Stromal cell of bone marrow (primary cell): ENCODE results near the gene HDC.

ENCODE experiments used
- DNase-seq: peaks from one replicate; pipeline ENCODE4 v3.0.0-alpha.2; 2012; ENCODE audit warnings: low read depth

Gene HDC, protein sequence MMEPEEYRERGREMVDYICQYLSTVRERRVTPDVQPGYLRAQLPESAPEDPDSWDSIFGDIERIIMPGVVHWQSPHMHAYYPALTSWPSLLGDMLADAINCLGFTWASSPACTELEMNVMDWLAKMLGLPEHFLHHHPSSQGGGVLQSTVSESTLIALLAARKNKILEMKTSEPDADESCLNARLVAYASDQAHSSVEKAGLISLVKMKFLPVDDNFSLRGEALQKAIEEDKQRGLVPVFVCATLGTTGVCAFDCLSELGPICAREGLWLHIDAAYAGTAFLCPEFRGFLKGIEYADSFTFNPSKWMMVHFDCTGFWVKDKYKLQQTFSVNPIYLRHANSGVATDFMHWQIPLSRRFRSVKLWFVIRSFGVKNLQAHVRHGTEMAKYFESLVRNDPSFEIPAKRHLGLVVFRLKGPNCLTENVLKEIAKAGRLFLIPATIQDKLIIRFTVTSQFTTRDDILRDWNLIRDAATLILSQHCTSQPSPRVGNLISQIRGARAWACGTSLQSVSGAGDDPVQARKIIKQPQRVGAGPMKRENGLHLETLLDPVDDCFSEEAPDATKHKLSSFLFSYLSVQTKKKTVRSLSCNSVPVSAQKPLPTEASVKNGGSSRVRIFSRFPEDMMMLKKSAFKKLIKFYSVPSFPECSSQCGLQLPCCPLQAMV

DNA sequence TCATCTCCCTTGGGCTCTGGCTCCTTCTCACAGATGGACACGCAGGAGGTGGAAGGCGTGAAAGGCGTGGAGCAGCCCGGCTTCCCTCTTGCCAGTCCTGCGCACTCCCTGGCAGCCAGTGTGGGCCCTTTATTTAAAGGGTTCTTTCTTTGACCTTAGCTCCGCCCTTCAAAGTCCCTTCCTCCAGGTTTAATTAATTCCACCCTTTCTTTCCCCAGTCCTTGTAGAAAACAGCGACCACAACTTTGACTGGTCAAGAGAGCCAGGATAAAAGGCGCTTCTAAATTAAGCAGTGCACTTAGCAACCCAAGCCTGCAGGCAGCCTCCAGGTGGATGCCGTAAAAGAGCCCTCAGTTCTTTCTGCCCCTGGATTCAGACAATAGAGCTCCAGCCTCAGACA, at the start of gene HDC:
Gene HDC (minus strand): TSS at position 107 of the 400 bp plus-strand sequence. CDS start 103 bp downstream, at position 4.
- no peak for DNase-seq

DNA sequence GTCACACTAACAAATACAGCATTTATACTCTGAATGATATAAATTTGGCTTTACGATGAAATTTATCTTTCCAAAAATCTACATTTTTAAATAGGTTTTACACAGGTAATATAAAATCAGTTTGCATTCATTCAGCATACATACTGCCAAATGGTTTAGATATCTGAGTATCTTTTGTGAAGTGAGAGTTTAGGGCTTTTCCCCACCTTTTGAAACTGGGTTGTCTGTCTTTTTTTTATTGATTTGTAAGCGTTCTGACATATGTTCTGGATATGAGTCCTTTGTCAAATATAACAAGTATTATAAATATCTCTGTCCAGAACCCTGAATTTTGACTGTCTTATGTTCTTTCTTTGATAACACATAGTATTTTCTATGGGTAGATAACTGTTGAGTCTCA, 47.1 kb upstream of the HDC start:
- no peak for DNase-seq

DNA sequence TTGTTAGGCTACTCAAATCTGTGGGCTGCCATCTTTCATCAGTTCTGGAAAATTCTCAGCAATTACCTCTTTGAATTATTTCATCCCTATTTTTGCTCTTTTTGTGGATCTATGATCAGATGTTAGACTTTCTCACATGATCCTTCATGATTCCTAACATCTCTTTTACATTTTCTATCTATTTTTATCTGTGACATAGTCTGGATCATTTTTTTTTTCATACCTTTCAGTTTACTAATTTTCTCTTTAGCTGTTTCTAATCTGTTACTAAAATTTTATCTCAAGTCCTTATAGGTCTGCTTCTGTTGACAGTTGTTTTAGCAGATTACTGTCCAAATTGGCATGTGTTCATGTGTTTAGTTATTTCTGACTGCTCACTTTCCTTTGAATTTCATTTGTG, 42.3 kb upstream of the HDC start:
- no peak for DNase-seq

DNA sequence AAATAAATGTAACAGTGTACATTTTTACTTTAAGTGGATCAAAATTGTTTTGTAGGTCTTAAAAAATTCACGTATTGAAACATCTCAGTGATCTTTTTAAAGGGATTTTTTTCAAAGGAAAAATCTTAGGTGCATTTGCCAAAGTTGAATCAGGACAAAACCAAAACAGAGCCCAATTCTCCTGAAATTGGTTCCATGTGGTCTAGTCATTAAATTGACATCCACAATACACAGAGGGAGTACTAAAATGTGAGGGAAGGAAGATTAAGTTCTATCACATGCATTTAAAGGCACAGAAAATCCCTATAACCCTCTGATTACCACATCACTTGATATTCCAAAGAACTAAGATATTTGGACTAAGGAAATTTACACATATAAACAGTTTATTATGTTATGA, 39.3 kb upstream of the HDC start:
- DNase-seq, result peak; percentile 34

DNA sequence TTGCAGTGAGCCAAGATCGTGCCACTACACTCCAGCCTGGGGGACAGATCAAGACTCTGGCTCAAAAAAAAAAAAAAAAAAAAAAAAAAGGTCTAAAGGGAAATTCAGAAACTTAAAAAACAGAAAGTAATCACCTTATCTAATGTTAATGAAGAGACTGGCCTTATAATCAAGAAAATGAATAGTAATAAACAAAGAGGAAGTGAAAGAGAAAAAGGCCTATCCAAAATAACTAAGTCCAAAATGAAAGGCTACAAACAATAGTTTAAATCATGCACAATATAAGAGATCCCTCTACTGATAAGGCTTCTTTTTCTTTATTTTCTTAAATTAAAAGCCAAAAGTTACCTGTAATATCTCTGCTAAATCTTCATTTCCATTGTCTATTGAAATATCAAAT, 37.1 kb upstream of the HDC start:
- no peak for DNase-seq

DNA sequence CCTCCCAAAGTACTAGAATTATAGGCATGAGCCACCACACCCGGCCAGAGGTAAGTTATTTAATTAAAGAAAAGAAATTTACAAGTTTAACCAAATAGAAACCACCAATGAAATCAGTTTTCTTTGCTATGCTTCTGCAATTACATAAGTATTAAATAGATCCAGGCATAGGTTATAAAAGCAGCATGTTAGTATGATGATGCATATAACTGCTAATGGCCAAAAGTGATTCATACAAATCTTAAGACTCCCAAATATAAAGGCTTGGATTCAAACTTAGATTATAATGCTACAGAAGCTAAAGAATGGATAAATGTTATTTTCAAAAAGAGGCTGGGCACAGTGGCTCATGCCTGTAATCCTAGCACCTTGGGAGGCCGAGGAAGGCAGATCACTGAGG, 32.8 kb upstream of the HDC start:
- peak; percentile 18 for DNase-seq

DNA sequence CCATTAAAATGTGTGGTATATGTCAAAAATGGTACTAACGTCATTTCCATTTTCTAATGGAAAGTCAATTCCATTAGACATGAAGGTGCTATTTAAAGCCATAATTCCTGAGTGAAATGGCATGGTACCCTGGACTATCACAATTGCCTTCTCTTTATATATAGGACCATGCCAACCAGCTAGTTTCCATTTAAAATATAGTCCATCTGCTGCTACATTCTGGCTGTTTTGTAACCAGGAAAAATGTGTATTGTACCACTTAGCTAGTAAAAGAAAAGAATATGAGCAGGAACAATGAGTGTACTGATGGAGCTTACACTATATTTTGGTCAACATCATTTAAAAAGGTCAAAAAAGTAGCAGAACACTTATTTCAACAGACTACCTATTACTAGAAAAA, 30.4 kb upstream of the HDC start:
- DNase-seq, result no peak

DNA sequence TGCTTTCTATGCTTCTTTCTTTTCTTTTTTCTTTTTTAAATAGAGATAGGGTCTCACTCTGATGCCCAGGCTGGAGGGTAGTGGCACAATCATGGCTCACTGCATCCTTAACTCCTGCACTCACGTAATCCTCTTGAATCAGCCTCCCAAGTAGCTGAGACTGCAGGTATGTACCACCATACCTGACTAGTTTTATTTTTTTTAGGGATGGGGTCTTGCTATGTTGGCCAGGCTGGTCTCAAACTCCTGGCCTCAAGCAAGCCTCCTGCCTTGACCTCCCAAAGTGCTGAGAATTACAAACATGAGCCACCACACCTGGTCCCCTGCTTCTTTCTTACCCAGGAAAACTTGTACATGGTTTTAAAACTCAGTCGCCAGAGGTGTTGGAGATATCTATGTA, 24.2 kb upstream of the HDC start:
- no peak for DNase-seq

DNA sequence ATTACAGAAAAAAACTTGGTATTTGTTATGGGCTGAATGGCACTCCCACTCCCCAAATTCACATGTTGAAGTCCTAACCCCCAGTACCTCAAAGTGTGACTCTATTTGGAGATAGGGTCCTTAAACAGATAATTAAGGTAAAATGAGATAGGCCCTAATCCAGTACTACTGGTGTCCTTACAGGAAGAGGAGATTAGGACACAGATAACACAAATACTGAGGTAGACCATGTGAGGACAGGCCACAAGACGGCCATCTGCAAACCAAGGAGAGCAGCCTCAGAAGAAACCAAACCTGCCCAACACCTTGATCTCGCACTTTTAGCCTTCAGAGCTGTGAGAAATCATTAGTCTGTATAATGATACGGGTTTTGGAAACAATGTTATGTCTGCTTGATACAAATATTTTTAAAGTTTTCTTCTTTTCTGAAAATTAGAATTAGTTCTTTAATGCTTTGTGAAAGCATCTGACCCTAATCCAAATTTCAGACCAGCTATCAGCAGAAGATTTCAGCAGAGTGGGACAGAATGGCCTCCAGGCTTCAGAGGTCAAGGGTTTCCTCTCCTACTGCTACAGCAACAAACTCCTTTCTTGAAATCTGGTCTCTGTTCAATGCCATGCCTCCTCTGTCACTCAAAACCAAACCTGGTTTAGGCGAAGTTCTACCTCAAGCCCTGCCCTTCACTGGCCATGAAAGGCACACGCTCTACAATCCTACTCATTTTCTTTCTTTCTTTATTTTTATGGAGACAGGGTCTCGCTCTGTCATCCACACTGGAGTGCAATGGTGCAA, 22.0 kb upstream of the HDC start:
- no peak for DNase-seq

DNA sequence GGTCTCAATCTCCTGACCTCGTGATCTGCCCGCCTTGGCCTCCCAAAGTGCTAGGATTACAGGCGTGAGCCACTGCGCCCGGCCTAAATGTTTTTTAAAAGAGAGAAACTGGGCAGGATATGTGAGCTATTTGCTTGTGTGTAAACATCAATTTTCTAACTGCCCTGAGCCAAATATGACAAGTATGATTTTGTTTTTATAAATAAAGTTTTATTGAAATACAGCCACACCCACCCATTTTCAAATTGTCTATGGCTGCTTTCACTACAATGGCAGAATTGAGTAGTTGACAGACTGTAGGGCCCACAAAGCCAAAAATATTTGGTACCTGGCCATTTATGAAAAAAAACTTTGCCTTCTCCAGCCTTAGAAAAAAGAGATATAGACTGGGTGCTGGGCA, 15.9 kb upstream of the HDC start:
- DNase-seq, result no peak

DNA sequence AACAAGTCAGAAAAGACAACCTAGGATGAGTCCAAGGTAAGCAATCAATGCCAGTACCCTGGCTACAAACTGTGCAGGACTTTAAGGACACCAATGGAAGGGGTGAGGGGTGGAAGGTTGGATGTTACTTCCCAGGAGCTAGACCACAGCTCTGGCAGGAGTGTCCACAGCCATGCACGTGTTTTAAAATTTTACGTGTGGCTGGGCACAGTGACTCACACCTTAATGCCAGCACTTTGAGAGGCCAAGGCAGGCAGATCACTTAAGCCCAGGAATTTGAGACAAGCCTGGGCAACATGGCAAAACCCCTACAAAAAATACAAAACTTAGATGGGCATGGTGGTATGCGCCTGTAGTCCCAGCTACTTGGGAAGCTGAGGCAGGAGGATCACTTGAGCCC, 14.7 kb upstream of the HDC start:
- DNase-seq, result no peak

DNA sequence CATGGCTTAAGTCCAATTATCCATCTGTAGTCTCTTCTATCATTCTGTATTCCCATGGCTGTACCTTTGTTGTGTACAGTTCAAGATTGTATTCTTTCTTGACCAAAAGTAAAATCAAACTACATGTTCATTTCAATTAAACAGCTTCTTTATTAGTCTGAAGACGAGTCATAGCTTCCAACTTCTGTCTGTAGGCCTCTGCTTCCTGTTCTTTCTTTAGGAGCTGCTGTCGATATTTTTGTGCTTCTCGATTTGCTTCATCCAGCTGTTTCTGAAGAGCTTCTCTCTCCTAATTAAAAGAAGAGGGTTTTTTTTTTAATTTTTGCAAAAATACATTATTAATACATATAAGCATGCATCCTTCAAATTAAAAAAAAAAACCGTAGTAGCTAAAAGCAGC, 13.0 kb upstream of the HDC start:
- no peak for DNase-seq

DNA sequence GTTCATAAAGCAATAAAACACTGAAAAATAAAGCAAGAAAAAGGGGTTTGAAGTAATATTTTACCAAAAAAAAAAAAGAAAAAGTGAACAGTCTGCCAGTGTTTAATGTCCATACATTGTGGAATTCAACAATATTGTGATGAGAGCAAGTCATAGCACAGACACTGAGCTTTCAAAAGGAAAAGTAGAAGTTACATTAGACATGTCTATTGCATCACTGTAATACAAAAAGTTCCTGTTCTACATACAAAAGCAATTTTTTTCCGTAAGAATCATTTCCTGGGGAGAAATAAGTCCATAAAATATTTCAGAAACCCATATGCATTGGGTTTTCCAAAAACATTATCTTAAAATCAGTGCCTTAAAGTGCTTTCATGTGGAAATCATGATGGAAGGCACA, 11.8 kb upstream of the HDC start:
- no peak for DNase-seq

DNA sequence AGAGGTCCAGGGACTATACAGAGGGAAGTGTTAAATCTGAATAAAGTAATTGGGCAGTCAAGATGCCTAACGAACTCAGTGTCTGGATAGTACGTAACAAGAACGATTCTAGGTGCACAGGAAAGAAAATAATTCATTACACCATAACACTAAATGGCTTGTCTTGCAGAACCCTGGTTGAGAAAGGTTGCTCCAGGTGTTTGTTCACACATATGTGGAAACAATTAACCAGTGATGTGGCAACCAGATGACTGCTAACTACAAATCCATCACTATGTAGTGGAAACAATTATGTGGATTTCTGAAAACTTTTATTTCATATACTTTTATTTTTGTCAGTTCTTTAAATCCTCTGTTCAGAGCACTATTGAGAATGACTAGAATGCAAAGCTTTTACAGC, 10.4 kb upstream of the HDC start:
- DNase-seq, result no peak

DNA sequence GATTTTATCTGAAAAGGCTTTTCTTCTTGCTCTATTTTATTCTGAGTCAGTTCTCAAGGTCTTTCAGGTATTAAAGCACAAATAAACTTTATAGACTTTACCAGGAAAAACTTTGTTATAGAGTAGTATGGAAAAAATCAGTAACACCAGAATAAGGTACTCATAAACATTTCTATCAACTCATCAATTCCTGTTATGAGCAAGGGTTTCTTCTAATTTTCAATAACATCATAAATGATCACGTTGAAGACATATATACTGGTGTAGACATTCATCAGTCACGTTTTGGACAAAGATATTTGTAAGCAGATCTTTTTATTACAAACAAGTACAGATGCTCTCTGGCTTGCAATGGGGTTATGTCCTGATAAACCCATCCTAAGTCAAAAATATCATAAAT, 9.6 kb upstream of the HDC start:
- DNase-seq, result no peak

DNA sequence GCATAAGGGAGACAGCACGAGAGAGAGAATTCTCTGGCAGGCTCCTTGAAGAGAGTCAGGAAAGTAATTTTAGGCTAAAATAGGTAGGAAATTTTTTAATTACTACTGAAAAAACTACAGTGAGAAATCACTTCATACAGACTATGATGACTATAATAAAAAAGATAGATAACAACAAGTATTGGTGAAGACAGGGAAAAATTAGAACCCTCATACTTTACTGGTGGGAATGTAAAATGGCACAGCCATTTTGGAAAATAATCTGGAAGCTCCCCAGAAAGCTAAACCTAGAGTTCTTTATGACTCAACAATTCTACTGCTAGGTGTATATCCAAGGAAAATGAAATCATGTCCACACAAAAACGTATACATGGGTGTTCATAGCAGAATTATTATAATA, 2.1 kb upstream of the HDC start:
- no peak for DNase-seq

DNA sequence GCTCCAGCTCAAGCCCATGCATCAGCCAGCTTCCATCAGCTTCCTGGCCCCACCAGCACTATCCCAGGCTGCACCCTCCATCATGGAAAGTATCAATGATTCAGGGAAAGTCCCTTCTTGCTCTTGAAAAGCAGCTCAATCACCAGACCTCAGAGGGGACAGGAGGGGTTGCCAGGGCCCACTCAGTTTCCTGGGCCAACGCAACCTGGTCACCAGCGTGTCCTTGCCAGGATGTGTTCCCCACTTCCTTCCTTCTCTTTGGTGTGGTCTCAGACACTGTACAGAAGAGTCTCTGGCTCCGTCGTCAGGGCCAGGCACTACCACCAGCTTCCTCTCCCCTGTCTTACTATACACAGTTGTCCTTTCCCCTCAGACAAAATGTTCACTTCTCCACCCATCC, 3.0 kb downstream of the HDC start:
- DNase-seq, result no peak

DNA sequence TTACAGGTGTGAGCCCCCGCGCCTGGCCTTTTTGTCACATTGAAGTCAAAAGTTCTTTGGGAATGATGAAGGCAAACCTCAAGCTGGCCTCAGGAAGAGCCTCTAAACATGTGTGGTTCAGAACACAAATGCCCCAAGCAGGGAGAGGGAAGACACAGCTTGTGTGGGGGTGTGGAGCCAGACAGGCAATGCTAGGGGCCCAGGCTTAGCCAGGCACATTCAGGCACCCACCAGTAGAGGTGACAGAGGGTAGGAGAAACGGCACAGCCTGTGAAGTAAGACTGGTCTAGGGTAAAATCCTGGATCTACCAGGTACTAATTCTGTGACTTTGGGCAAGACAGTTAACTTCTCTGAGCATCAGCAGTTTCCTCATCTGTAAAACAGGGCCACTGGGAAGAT, 3.5 kb downstream of the HDC start:
- no peak for DNase-seq

DNA sequence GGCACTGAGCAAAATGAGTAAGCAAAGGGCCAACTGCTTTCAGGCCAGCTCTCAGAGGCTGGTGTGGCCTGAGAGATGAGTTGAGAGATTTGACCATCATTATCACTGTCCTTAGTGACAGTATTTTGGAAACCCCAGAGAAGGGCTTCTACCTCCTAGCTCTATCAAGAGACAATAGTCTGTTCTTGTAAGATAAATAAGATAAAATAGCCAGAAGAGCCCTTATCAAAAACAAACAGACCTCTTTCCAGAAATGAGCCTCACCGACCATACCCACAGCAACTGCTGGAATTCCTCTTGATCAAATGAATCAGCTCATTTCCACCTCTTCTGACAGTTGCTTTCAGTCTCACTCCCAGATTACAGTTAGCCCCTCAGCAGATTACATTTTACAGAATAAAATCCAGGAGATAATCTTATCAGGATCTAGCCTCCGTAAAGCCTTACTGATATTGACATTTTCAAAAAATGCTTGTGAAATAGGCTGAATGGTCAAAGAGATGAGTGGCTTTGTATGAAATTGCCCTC, 4.5 kb downstream of the HDC start:
- no peak for DNase-seq

DNA sequence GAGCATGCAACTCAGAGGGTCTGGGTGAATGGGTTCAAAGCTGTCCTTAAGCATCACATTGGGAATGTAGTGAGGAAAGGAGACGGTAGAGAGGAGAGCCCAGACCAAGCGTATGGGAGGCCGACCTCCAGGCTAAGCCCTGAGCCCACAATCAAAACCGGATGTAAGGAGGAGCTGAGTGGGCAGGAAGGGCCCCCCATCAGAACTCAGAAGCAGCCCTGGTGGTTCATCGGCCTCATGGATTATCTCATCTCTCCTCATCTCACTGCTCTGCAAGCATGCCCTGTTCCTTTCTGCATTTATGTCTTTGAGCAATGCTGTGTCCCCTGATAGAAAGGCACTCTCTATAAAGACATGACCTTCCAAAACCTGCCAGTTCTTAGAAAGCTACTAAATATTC, 6.2 kb downstream of the HDC start:
- no peak for DNase-seq

DNA sequence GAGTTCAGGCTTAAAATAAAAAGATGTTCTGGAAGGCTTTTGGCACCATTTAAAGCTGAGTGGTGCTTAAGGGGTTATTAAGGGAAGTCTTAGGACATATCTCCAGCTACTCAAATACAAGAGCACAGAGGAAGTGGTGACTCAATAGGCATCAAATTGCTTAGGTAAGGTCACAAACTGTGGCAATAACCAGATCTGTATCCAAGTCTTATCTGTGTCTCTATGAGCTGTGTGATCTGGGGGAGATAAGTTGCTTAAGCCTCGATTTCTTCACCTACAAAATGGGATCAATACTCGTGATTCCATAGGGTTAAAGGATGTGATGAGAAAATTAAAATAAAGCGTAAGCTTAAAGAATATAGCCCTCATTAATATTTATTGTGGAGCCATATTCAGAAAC, 7.6 kb downstream of the HDC start:
- no peak for DNase-seq

DNA sequence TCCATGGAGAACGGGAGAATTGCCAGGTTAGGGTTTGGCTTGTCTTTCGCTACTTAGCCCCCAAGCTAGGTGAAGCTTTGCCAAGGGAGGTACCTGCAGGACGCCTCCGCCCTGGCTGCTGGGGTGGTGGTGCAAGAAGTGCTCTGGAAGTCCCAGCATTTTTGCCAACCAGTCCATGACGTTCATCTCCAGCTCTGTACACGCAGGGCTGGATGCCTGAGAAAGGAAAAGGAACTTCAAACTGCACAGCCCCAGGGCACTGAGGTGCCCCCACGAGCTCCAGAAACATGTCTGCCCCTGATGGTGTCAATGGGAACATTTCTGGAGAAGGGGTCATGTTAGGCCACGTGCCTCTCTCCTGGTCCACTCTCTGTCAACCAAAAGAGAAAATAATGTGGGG, 8.2 kb downstream of the HDC start:
- DNase-seq, result no peak
